ENCODE data around the gene ALKBH7. TPM values are rescaled to one million over a fixed set of nuclear protein-coding genes. Genes with fewer than 3 reads are reported as not detected.

ALKBH7 gene
- total RNA-seq, 1 donor = 29.9 TPM

GRCh38 chr19:6417713-6418561 lies 45.3 kb downstream of the ALKBH7 start:
- TF ChIP-seq CTCF (IDR thresholded peaks at IDR 0.05; ENCODE audit: insufficient read depth, low read length) = peak; percentile 59
- no peak overlapping the region for H3K4me3 ChIP-seq (ENCODE audit: low read depth, low read length)
- no peak for DNase-seq (ENCODE audit: low read depth)

GRCh38 chr19:6418562-6418932 lies 46.0 kb downstream of the ALKBH7 start:
- DNase-seq (ENCODE audit: low read depth) = no peak
- TF ChIP-seq CTCF (IDR thresholded peaks at IDR 0.05; ENCODE audit: insufficient read depth, low read length) = no peak
- no peak overlapping the region for H3K4me3 ChIP-seq (ENCODE audit: low read depth, low read length)

GRCh38 chr19:6421075-6422014 lies 48.8 kb downstream of the ALKBH7 start:
- no peak overlapping the region for H3K4me3 ChIP-seq (ENCODE audit: low read depth, low read length)
- no peak for TF ChIP-seq CTCF (IDR thresholded peaks at IDR 0.05; ENCODE audit: insufficient read depth, low read length)
- no peak for DNase-seq (ENCODE audit: low read depth)

- DNase-seq (ENCODE audit: low read depth) = peak; percentile 40
- no peak for TF ChIP-seq CTCF (IDR thresholded peaks at IDR 0.05; ENCODE audit: insufficient read depth, low read length)
- peak overlapping the region; percentile 96 for H3K4me3 ChIP-seq (ENCODE audit: low read depth, low read length)
Observed at GRCh38 chr19:6423499-6424194, 51.1 kb downstream of the ALKBH7 start.

GRCh38 chr19:6424195-6424938 lies 51.8 kb downstream of the ALKBH7 start, which contains the start of gene KHSRP:
Gene KHSRP, minus strand, starts transcription at chr19:6424811. Its CDS starts 110 bp downstream, at chr19:6424701.
- TF ChIP-seq CTCF (IDR thresholded peaks at IDR 0.05; ENCODE audit: insufficient read depth, low read length) = no peak
- H3K4me3 ChIP-seq (ENCODE audit: low read depth, low read length) = peak within 1 kb of the TSS; percentile 96
- DNase-seq (ENCODE audit: low read depth) = no peak

Small RNAs within 50 kb of the gene (small RNA-seq; reads per million reads assigned to genes)
- gene MIR6790 = not detected
- gene MIR6885 = not detected

Other genes with a start within 250 kb of the ALKBH7 start
- gene ACSBG2, start 237.1 kb upstream of the ALKBH7 start, total RNA-seq (ENCODE audit: low replicate concordance) = 0.18 TPM in 1 of 2 replicates, not detected in the other
- 7.8 and 16.6 TPM in 2 replicates for gene MLLT1, start 92.8 kb upstream of the ALKBH7 start, total RNA-seq (ENCODE audit: low replicate concordance)
- not detected in 2 replicates for gene ACER1, start 39.2 kb upstream of the ALKBH7 start, total RNA-seq (ENCODE audit: low replicate concordance)
- 20.9 and 39.4 TPM in 2 replicates for gene CLPP, start 11.3 kb upstream of the ALKBH7 start, total RNA-seq (ENCODE audit: low replicate concordance)
- 0.41 and 1.2 TPM in 2 replicates for gene PSPN, start 3.1 kb downstream of the ALKBH7 start, total RNA-seq (ENCODE audit: low replicate concordance)
- gene GTF2F1, start 20.4 kb downstream of the ALKBH7 start, total RNA-seq (ENCODE audit: low replicate concordance) = 33.6 and 59.2 TPM in 2 replicates
- 30.4 and 86.5 TPM in 2 replicates for gene KHSRP, start 52.0 kb downstream of the ALKBH7 start, total RNA-seq (ENCODE audit: low replicate concordance)
- not detected in 2 replicates for gene SLC25A41, start 61.0 kb downstream of the ALKBH7 start, total RNA-seq (ENCODE audit: low replicate concordance)
- 27.7 and 46.9 TPM in 2 replicates for gene SLC25A23, start 87.0 kb downstream of the ALKBH7 start, total RNA-seq (ENCODE audit: low replicate concordance)
- not detected in 2 replicates for gene CRB3, start 91.5 kb downstream of the ALKBH7 start, total RNA-seq (ENCODE audit: low replicate concordance)
- not detected in 2 replicates for gene DENND1C, start 109.0 kb downstream of the ALKBH7 start, total RNA-seq (ENCODE audit: low replicate concordance)
- gene TUBB4A, start 129.5 kb downstream of the ALKBH7 start, total RNA-seq (ENCODE audit: low replicate concordance) = 0.41 TPM in 1 of 2 replicates, not detected in the other
- 1.7 and 2.6 TPM in 2 replicates for gene TNFSF9, start 158.2 kb downstream of the ALKBH7 start, total RNA-seq (ENCODE audit: low replicate concordance)
- gene CD70, start 218.4 kb downstream of the ALKBH7 start, total RNA-seq (ENCODE audit: low replicate concordance) = 0.09 TPM in 1 of 2 replicates, not detected in the other

Measured in fibroblast of the aortic adventitia (primary cell).